Keratinocyte (primary cell): ENCODE results near the gene CASP6.

Experiments
- EZH2 ChIP-seq: IDR thresholded peaks from one replicate; pipeline ENCODE4 v1.6.1; 2012; ENCODE audit warnings: inconsistent platforms, mild to moderate bottlenecking, low read length, moderate library complexity
- TF ChIP-seq, protein P1 (sequence below), 3 experiments: IDR thresholded peaks in 1 of 3; conservative IDR thresholded peaks in 1 of 3; optimal IDR thresholded peaks in 1 of 3; 2 replicates in 2 of 3; 3 replicates in 1 of 3; pipeline versions ENCODE3 to v1.5.1; 2011; ENCODE audit warnings: low read length in 3 of 3, mild to moderate bottlenecking in 3 of 3, moderate library complexity in 2 of 3, control low read depth in 1 of 3, inconsistent platforms in 1 of 3; ENCODE audit not compliant: insufficient read depth in 2 of 3; ENCODE audit errors: extremely low read depth in 1 of 3

- TF ChIP-seq, protein P1, sequence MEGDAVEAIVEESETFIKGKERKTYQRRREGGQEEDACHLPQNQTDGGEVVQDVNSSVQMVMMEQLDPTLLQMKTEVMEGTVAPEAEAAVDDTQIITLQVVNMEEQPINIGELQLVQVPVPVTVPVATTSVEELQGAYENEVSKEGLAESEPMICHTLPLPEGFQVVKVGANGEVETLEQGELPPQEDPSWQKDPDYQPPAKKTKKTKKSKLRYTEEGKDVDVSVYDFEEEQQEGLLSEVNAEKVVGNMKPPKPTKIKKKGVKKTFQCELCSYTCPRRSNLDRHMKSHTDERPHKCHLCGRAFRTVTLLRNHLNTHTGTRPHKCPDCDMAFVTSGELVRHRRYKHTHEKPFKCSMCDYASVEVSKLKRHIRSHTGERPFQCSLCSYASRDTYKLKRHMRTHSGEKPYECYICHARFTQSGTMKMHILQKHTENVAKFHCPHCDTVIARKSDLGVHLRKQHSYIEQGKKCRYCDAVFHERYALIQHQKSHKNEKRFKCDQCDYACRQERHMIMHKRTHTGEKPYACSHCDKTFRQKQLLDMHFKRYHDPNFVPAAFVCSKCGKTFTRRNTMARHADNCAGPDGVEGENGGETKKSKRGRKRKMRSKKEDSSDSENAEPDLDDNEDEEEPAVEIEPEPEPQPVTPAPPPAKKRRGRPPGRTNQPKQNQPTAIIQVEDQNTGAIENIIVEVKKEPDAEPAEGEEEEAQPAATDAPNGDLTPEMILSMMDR (optimal IDR thresholded peaks at IDR 0.05 in 1 of 3, IDR thresholded peaks at IDR 0.05 in 1 of 3, conservative IDR thresholded peaks at IDR 0.05 in 1 of 3; ENCODE audit: extremely low read depth in 1 of 3, insufficient read depth in 2 of 3, low read length in 3 of 3): no peak
- no peak for TF ChIP-seq EZH2
Observed at GRCh38 chr4:109708435-109708834, 5.2 kb upstream of the CASP6 start.
